Smooth muscle cell (in vitro differentiated cells): Measurements from ENCODE around the gene HSD11B2. TPM values are rescaled to one million over a fixed set of nuclear protein-coding genes. Genes with fewer than 3 reads are reported as not detected.

Experiments
- DNase-seq: peaks from one replicate; lab custom pipeline; 2025; ENCODE audit not compliant: unreplicated experiment; lab: John Stamatoyannopoulos, UW
- H2AFZ ChIP-seq: fragments of 200-600 bp; sonication (generic); 2 replicates; pipeline ENCODE4 v1.6.0; 2016; ENCODE audit warnings: antibody characterized with exemption, low read depth, mild to moderate bottlenecking
- H3F3A ChIP-seq: fragments of 200-600 bp; sonication (generic); 2 replicates; pipeline ENCODE4 v1.6.0; 2017; ENCODE audit warnings: antibody characterized with exemption, low read depth
- H3K27ac ChIP-seq: fragments of 200-600 bp; sonication (generic); 2 replicates; pipeline ENCODE4 v1.5.1; 2016; ENCODE audit warnings: low read depth, mild to moderate bottlenecking
- H3K27me3 ChIP-seq: fragments of 200-600 bp; sonication (generic); 2 replicates; pipeline ENCODE4 v1.6.1; 2016; ENCODE audit warnings: low read depth, mild to moderate bottlenecking
- H3K36me3 ChIP-seq: fragments of 200-600 bp; sonication (generic); 2 replicates; pipeline ENCODE4 v1.5.1; 2016; ENCODE audit warnings: low read depth
- H3K4me1 ChIP-seq: fragments of 200-600 bp; sonication (generic); 2 replicates; pipeline ENCODE4 v1.5.1; 2016; ENCODE audit warnings: low read depth
- H3K4me2 ChIP-seq: fragments of 200-600 bp; sonication (generic); 2 replicates; pipeline ENCODE4 v1.6.0; 2016; ENCODE audit warnings: mild to moderate bottlenecking
- H3K4me3 ChIP-seq: fragments of 200-600 bp; sonication (generic); 2 replicates; pipeline ENCODE4 v1.5.1; 2016; ENCODE audit warnings: mild to moderate bottlenecking
- H3K79me2 ChIP-seq: fragments of 200-600 bp; sonication (generic); 2 replicates; pipeline ENCODE4 v1.6.0; 2016; ENCODE audit warnings: low read depth, mild to moderate bottlenecking
- H3K9ac ChIP-seq: fragments of 200-600 bp; sonication (generic); 2 replicates; pipeline ENCODE4 v1.6.0; 2016; ENCODE audit warnings: low read depth
- H3K9me3 ChIP-seq: fragments of 200-600 bp; sonication (generic); replicated peaks from 2 replicates; pipeline ENCODE4 v1.5.1; 2016; ENCODE audit warnings: low read depth
- H4K20me1 ChIP-seq: fragments of 200-600 bp; sonication (generic); 2 replicates; pipeline ENCODE4 v1.6.0; 2016; ENCODE audit warnings: low read depth
- CTCF ChIP-seq: fragments of 200-600 bp; sonication (generic); IDR thresholded peaks from 2 replicates; pipeline ENCODE4 v1.5.1; 2017; ENCODE audit warnings: borderline replicate concordance, mild to moderate bottlenecking, antibody characterized with exemption; ENCODE audit not compliant: insufficient read depth, poor library complexity, severe bottlenecking
- WGBS: methylation state at CpG from one replicate; pipeline ENCODE4 v1.1.7; 2016; ENCODE audit warnings: low lambda C conversion rate; 5-methylcytosine and 5-hydroxymethylcytosine counted together
- polyA plus RNA-seq: library from polyadenylated mRNA; unstranded; fragments of >200 nt; fragmentation: Nextera tagmentation; extraction: Ambion mirVana; gene quantifications from 2 replicates; pipeline ENCODE4 v1.2.1, GENCODE V29; 2016
- total RNA-seq: library from RNA; depleted of rRNA; stranded (reverse); fragments of >200 nt; gene quantifications from 2 replicates; pipeline ENCODE4 v1.2.3, GENCODE V29; 2014

Gene HSD11B2
- total and polyA plus RNA-seq, 2 experiments from 2014 or later = not detected

GRCh38 chr16:67389911-67390815 lies 40.8 kb upstream of the HSD11B2 start:
- no peaks in the 10 kb centered on the region for H3K9me3 ChIP-seq
- H3K27me3 ChIP-seq = peaks cover 38% of the 10 kb centered on the region
- H3F3A ChIP-seq = no peaks in the 10 kb centered on the region
- H4K20me1 ChIP-seq = no peaks in the 10 kb centered on the region
- WGBS = 91% methylated on average over 27 of the region's 27 CpGs
- no peak for DNase-seq
- H3K36me3 ChIP-seq = no peaks in the 10 kb centered on the region
- H3K4me1 ChIP-seq = peaks cover 3% of the 10 kb centered on the region
- no peak overlapping the region for H3K4me3 ChIP-seq
- H2AFZ ChIP-seq = no peak overlapping the region
- no peaks in the 10 kb centered on the region for H3K79me2 ChIP-seq
- H3K4me2 ChIP-seq = no peak overlapping the region
- no peak overlapping the region for H3K27ac ChIP-seq
- no peak overlapping the region for H3K9ac ChIP-seq
- TF ChIP-seq CTCF = no peak

GRCh38 chr16:67390816-67391423 lies 40.0 kb upstream of the HSD11B2 start:
- no peak for TF ChIP-seq CTCF
- H2AFZ ChIP-seq = no peak overlapping the region
- peaks cover 10% of the 10 kb centered on the region for H3K4me1 ChIP-seq
- H3K9me3 ChIP-seq = no peaks in the 10 kb centered on the region
- H3K79me2 ChIP-seq = no peaks in the 10 kb centered on the region
- H3K27me3 ChIP-seq = peaks cover 31% of the 10 kb centered on the region
- WGBS = 94% methylated on average over 11 of the region's 11 CpGs
- no peaks in the 10 kb centered on the region for H3K36me3 ChIP-seq
- no peak overlapping the region for H3K4me2 ChIP-seq
- H3K4me3 ChIP-seq = no peak overlapping the region
- no peak overlapping the region for H3K9ac ChIP-seq
- no peak for DNase-seq
- no peaks in the 10 kb centered on the region for H4K20me1 ChIP-seq
- H3F3A ChIP-seq = no peaks in the 10 kb centered on the region
- no peak overlapping the region for H3K27ac ChIP-seq

GRCh38 chr16:67391424-67392300 lies 39.3 kb upstream of the HSD11B2 start:
- peaks cover 17% of the 10 kb centered on the region for H3K4me1 ChIP-seq
- no peak overlapping the region for H3K4me2 ChIP-seq
- 96% methylated on average over 15 of the region's 15 CpGs for WGBS
- H3K9ac ChIP-seq = no peak overlapping the region
- DNase-seq = no peak
- no peaks in the 10 kb centered on the region for H3K9me3 ChIP-seq
- no peak for TF ChIP-seq CTCF
- H3K27me3 ChIP-seq = peaks cover 24% of the 10 kb centered on the region
- no peaks in the 10 kb centered on the region for H3K79me2 ChIP-seq
- H4K20me1 ChIP-seq = no peaks in the 10 kb centered on the region
- no peak overlapping the region for H3K27ac ChIP-seq
- H3K36me3 ChIP-seq = no peaks in the 10 kb centered on the region
- no peak overlapping the region for H2AFZ ChIP-seq
- H3F3A ChIP-seq = no peaks in the 10 kb centered on the region
- no peak overlapping the region for H3K4me3 ChIP-seq
